ENCODE measurements around the gene DNAI1. TPM values are rescaled to one million over a fixed set of nuclear protein-coding genes. Genes with fewer than 3 reads are reported as not detected.

DNAI1 gene
- total and polyA plus RNA-seq, 2 of the 4 experiments (the other 2 are of a cell fraction) = not detected

DNA sequence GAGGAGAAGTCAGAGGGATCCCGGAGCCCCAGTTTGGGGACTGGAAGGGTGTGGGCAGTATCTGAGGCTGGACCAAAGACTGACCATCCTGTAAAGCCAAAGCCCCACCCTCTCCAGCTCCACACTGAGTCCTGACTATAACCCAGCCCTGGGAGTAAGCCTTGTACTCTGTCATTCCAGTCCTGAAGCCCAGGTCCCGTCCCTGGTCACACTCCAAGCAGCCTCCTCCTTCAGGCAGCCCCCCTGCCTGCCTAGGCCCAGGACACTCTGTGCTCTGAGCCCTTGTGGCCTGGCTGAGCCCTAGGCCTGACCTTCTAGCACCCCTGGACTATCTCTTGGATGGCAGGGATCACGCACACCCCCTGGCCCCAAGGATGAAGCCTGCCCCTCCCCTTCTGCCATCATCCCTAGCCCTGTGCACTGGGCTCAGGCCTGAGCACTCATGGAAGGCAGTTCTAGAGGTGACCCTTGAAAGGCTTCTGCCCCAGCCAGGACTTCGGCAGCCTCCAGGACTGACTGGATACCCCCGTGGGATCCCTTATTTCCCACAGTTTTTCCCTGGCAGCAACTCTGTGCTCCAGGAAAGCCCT, 92.2 kb downstream of the DNAI1 start:
- no peak overlapping the region for H3K4me3 ChIP-seq (ENCODE audit: insufficient read depth, low read depth, low read length)
- TF ChIP-seq CEBPB (IDR thresholded peaks at IDR 0.05; ENCODE audit: low read depth, low read length) (no peak), RAD21 (IDR thresholded peaks at IDR 0.05; ENCODE audit: low read length) (no peak), RCOR1 (IDR thresholded peaks at IDR 0.05; ENCODE audit: insufficient replicate concordance, low read length) (no peak)
- no peak overlapping the region for H3K18ac ChIP-seq (ENCODE audit: low read depth, low read length)
- no peaks in the 10 kb centered on the region for H3K79me1 ChIP-seq (ENCODE audit: low read depth in 1 of 2, low read length in 2 of 2)
- BruUV-seq (replicated peaks) = no TSS peak
- H3K4me2 ChIP-seq (ENCODE audit: low read depth, low read length) = no peak overlapping the region
- H4K91ac ChIP-seq (ENCODE audit: insufficient read depth, low read depth, low read length) = no peak overlapping the region
- H4K8ac ChIP-seq (ENCODE audit: low read depth in 2 of 2, low read length in 2 of 2) = no peak overlapping the region
- H3K27ac ChIP-seq (ENCODE audit: insufficient read depth, low read length) = no peak overlapping the region
- H3K9me1 ChIP-seq (ENCODE audit: insufficient read depth, low read length) = peaks cover 3% of the 10 kb centered on the region; the same call in 1 of the 2 replicates
- H3K56ac ChIP-seq (ENCODE audit: extremely low read depth, insufficient read depth, low read length) = no peak overlapping the region
- WGBS, 2 experiments (ENCODE audit: extremely low coverage in 2 of 2, insufficient read length in 1 of 2) = 60% methylated on average over 1 of the region's 5 CpGs; no CpG with 5 or more reads in 1 of the 2 experiments
- CTCF ChIA-PET = no interaction called here
- H2BK15ac ChIP-seq (ENCODE audit: low read depth, low read length) = no peak overlapping the region
- no peak overlapping the region for H2AFZ ChIP-seq (replicated peaks; ENCODE audit: low read length, poor library complexity)
- in situ Hi-C loops (cut with MboI; ENCODE audit: low sequenced_read_pairs) = loop anchor here (5.0 kb wide), 1 partner anchor 47 kb away; no protein-coding TSS in a partner anchor
- intact Hi-C loops (cut with micrococcal nuclease) = no loop called here
- H3K27me3 ChIP-seq (ENCODE audit: control insufficient read depth, insufficient read depth, low read length) = peaks cover 54% of the 10 kb centered on the region
- H2BK5ac ChIP-seq (ENCODE audit: low read depth, low read length, poor library complexity, severe bottlenecking) = no peak overlapping the region
- H4K20me1 ChIP-seq (ENCODE audit: insufficient read depth, low read length) = no peaks in the 10 kb centered on the region
- DNase-seq (no peak), ATAC-seq (ENCODE audit: low read depth) (no peak)
- H3K36me3 ChIP-seq (ENCODE audit: control insufficient read depth, insufficient read depth, low read length) = no peaks in the 10 kb centered on the region
- POLR2A ChIA-PET (ENCODE audit: unreplicated experiment) = no interaction called here
- H2BK120ac ChIP-seq (ENCODE audit: low read depth, low read length) = no peak overlapping the region
- H3K23ac ChIP-seq (ENCODE audit: low read depth, low read length) = no peak overlapping the region
- H3K4ac ChIP-seq (ENCODE audit: low read depth, low read length) = no peak overlapping the region
- dilution Hi-C loops (cut with HindIII; ENCODE audit: low sequenced_read_pairs, unreplicated experiment) = no loop called here
- no peak overlapping the region for H3K9ac ChIP-seq (ENCODE audit: low read depth, low read length)
- no peak overlapping the region for H2AK5ac ChIP-seq (ENCODE audit: low read depth, low read length)
- no peaks in the 10 kb centered on the region for H3K4me1 ChIP-seq (ENCODE audit: control insufficient read depth, insufficient read depth, low read length)
- H2AK9ac ChIP-seq (replicated peaks; ENCODE audit: low read depth, low read length, poor library complexity) = no peak overlapping the region
- no peaks in the 10 kb centered on the region for H3K9me3 ChIP-seq (ENCODE audit: control insufficient read depth, insufficient read depth, low read length)
- no peak overlapping the region for H4K5ac ChIP-seq (ENCODE audit: low read depth, low read length)
- no peak overlapping the region for H3K14ac ChIP-seq (replicated peaks; ENCODE audit: low read depth, low read length)
- H2BK20ac ChIP-seq (ENCODE audit: low read depth, low read length) = no peak overlapping the region

Measured in IMR-90 (cell line).